Gastroesophageal sphincter (tissue), 4 donors: Measurements from ENCODE around the gene SLC18A3. TPM values are rescaled to one million over a fixed set of nuclear protein-coding genes. Genes with fewer than 3 reads are reported as not detected.

ENCODE experiments used
- ATAC-seq: fragments of 150-250 bp; one replicate; pipeline ENCODE4 v1.9.1; 2016; ENCODE audit warnings: mild to moderate bottlenecking, moderate library complexity
- H3K27ac ChIP-seq, 4 donors: fragments of 200-600 bp; sonication (generic) in 3 of 4; 1 replicate in 3 of 4; 2 replicates in 1 of 4; pipeline ENCODE4 v1.5.1; 2016 to 2019
- H3K27me3 ChIP-seq: fragments of 200-600 bp; sonication (generic); one replicate; pipeline ENCODE4 v1.5.1; 2019
- H3K36me3 ChIP-seq, 2 donors: fragments of 200-600 bp; sonication (generic); one replicate each; pipeline ENCODE4 v1.5.1; 2019; ENCODE audit warnings: control low read depth in 1 of 2
- H3K4me1 ChIP-seq, 3 donors: fragments of 200-600 bp; sonication (generic); 1 replicate in 2 of 3; 2 replicates in 1 of 3; pipeline ENCODE4 v1.5.1; 2016 to 2019; ENCODE audit warnings: control low read depth in 2 of 3
- H3K4me3 ChIP-seq, 2 donors: fragments of 200-600 bp; sonication (generic); one replicate each; pipeline ENCODE4 v1.5.1; 2019; ENCODE audit warnings: mild to moderate bottlenecking in 1 of 2, moderate library complexity in 1 of 2
- H3K9me3 ChIP-seq, 3 donors: fragments of 200-600 bp; sonication (generic); one replicate each; pipeline ENCODE4 v1.5.1; 2017 to 2019; ENCODE audit warnings: control low read depth in 2 of 3
- CTCF ChIP-seq, 4 experiments: fragments of 200-600 bp in 2 of 4; fragments of 450-650 bp in 2 of 4; sonication (generic) in 1 of 4; IDR thresholded peaks; one replicate each; pipeline ENCODE4 v1.5.1; 2017 to 2019; ENCODE audit warnings: antibody characterized with exemption in 4 of 4, mild to moderate bottlenecking in 2 of 4, moderate library complexity in 2 of 4
- EP300 ChIP-seq: sonication (generic); formaldehyde crosslinking; IDR thresholded peaks from one replicate; pipeline ENCODE4 v1.6.1; 2017; ENCODE audit warnings: antibody characterized with exemption, mild to moderate bottlenecking
- POLR2A ChIP-seq, 2 donors: fragments of 450-650 bp; IDR thresholded peaks; one replicate each; pipeline ENCODE4 v1.6.1; 2017; ENCODE audit warnings: antibody characterized with exemption in 2 of 2, mild to moderate bottlenecking in 2 of 2, moderate library complexity in 1 of 2
- POLR2AphosphoS5 ChIP-seq: sonication (generic); formaldehyde crosslinking; IDR thresholded peaks from one replicate; pipeline ENCODE4 v1.6.1; 2017; ENCODE audit warnings: antibody characterized with exemption
- WGBS, 2 donors: methylation state at CpG; one replicate each; pipeline ENCODE4 v1.1.5; 2018; ENCODE audit warnings: low coverage in 1 of 2; 5-methylcytosine and 5-hydroxymethylcytosine counted together
- total RNA-seq, 4 donors: library from RNA; depleted of rRNA; stranded (reverse); fragments of >200 nt; gene quantifications; one replicate each; pipeline ENCODE4 v1.1.0, GENCODE V29; 2016

The SLC18A3 gene
- total RNA-seq, 4 donors from 2014 or later: 0.12 to 1.7 (median 1.5) TPM; not detected in 1

DNA sequence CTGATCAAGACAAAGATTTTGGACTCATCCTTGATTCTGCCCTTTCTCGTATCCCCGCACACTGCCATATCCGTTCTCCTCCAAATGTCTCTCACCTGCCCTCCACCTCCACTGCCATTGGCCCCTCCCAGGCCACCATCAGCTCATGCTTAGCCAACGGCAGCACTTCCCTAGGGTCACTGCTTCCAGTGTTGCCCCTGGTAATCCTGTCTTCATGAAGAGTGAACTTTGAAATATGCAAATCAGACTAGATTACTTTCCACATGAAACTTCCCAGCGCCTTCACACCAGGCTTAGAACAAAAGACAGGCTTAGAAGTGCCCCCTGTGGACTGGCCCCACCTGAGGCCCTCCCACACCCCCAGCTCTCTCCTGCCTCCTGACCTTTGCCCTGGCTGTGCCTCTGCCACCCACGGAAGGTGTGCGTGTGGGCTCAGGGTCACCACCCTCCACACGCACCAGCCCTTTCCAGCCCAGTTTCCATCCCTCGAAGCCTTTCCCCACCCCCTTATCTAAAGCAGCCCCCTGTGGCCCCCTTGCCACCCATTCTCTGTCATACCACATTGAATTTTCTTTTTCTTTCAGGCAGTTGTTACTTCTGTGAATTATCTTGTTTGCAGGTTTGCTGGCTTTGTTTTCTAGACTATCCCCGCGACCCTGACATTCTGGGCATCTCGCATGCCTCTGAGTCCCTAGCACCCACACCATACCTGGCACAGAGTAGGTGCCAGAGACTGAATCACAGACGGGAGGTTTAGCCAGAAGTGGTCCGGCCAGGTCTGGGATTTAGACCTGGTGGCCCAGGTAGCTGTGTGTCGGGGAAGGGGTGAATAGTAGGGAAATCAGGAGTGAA is 42.5 kb downstream of the SLC18A3 start:
- no peak overlapping the region for H3K4me3 ChIP-seq
- 68 to 80% methylated on average over 8 to 15 of the region's 15 CpGs for WGBS, 2 donors
- TF ChIP-seq POLR2AphosphoS5 (no peak), CTCF (IDR thresholded peaks at IDR 0.05) (no peak), POLR2A (IDR thresholded peaks at IDR 0.05) (no peak), EP300 (no peak)
- ATAC-seq: no peak
- no peak overlapping the region for H3K27ac ChIP-seq
- H3K27me3 ChIP-seq: peaks cover 48% of the 10 kb centered on the region
- H3K4me1 ChIP-seq: no peaks in the 10 kb centered on the region
- H3K9me3 ChIP-seq: peaks cover 0 to under 1% (median 0%) of the 10 kb centered on the region in 3 donors
- H3K36me3 ChIP-seq: no peaks in the 10 kb centered on the region

DNA sequence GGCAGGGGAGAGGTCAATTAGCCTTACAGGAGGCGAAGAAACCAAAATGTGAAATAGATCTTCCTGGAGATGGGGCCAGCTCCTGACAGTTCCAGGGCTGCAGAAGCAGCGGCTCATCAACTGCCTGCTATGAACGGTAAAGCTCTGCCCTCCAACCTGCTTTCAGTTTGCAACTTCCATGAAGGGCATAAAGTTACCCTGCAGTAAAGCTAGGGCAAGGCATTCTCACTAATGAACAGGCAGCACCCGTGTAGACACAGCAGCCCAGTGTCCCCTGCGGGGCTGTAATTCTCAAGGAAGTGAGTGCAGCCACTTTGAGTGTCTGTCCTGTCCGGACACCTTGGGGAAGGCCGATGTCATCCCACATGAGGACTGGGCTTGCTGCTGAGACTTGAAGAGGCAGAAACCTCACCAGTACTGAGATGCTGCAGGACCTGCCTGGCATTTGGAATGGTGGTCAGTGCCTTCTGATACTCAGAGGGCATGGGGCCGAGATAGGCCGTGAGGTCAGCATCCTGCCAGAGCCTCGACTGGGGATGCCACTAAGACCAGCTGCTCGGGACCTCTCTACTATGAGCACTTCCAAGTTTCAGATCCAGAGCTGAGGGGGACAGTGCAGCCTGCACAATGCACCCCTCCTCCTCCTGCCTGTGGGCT is 43.3 kb downstream of the SLC18A3 start:
- TF ChIP-seq CTCF (IDR thresholded peaks at IDR 0.05) (no peak), POLR2A (IDR thresholded peaks at IDR 0.05) (no peak), POLR2AphosphoS5 (no peak), EP300 (no peak)
- no peaks in the 10 kb centered on the region for H3K4me1 ChIP-seq
- no peak for ATAC-seq
- H3K9me3 ChIP-seq: peaks cover 0 to 8% (median 0%) of the 10 kb centered on the region in 3 donors
- no peaks in the 10 kb centered on the region for H3K36me3 ChIP-seq
- H3K27me3 ChIP-seq: peaks cover 48% of the 10 kb centered on the region
- WGBS, 2 donors: 82% methylated on average over 2 of the region's 11 CpGs; no CpG with 5 or more reads in 1 of the 2 donors
- H3K4me3 ChIP-seq: no peak overlapping the region
- no peak overlapping the region for H3K27ac ChIP-seq

DNA sequence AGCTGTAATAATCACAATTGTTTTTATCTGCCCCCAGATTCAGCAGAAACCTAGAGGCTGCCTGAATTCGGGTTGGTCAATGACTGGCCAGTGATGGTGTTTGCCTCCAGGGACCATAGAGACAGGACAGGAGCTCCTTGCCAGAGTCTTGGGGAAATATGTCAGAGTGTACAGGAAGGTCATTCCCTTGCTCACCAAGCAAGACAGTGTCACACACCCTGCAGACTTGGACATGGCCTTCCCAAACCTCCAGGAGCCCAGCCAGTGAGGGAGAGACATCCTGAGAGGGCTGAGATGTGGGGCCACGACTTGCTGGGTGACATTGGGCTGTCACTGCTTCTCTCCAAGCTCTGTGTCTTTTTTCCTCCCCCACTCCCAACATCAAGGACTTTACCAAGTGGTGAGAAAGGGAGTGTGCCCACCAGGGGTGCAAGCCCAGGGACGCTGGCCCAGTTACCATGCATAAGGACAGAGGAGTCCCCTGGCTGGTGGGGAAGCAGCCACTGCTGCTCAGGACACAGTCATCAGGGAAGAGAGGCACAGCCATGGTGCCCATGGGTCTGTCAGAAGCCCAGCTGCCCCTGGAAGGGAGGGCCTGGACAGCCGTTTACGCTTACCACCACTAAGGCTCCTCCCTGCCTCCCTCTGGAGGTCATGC is 44.1 kb downstream of the SLC18A3 start:
- Histone ChIP-seq H3K27ac (no peak overlapping the region), H3K4me1 (no peaks in the 10 kb centered on the region), H3K4me3 (no peak overlapping the region), H3K9me3 (peaks cover 0 to 15% (median 0%) of the 10 kb centered on the region in 3 donors), H3K36me3 (no peaks in the 10 kb centered on the region), H3K27me3 (peaks cover 47% of the 10 kb centered on the region)
- 48% methylated on average over 2 of the region's 5 CpGs; no CpG with 5 or more reads in 1 of the 2 donors for WGBS, 2 donors
- no peak for TF ChIP-seq POLR2AphosphoS5
- no peak for TF ChIP-seq POLR2A (IDR thresholded peaks at IDR 0.05)
- no peak for TF ChIP-seq EP300
- no peak for TF ChIP-seq CTCF (IDR thresholded peaks at IDR 0.05)
- no peak for ATAC-seq

- Histone ChIP-seq H3K36me3 (no peaks in the 10 kb centered on the region), H3K4me3 (no peak overlapping the region), H3K4me1 (no peaks in the 10 kb centered on the region), H3K27me3 (peaks cover 44% of the 10 kb centered on the region), H3K9me3 (peaks cover 0 to 24% (median 0%) of the 10 kb centered on the region in 3 donors), H3K27ac (no peak overlapping the region)
- 94% methylated on average over 9 of the region's 18 CpGs for WGBS, 2 donors
- TF ChIP-seq POLR2A (IDR thresholded peaks at IDR 0.05): no peak
- no peak for TF ChIP-seq EP300
- no peak for TF ChIP-seq POLR2AphosphoS5
- no peak for TF ChIP-seq CTCF (IDR thresholded peaks at IDR 0.05)
- ATAC-seq: no peak
Observed at GRCh38 chr10:49655099-49655498, 45.0 kb downstream of the SLC18A3 start.
